Right atrium auricular region (tissue), 2 donors: ENCODE results near the gene RCAN1. TPM values are rescaled to one million over a fixed set of nuclear protein-coding genes. Genes with fewer than 3 reads are reported as not detected.
"Not testable (repeated sequence)": the region's sequence is repeated elsewhere in the genome, so short reads cannot be mapped to it uniquely, and the experiment has no call there.

Source experiments
- DNase-seq: peaks from one replicate; pipeline ENCODE4 v3.0.0-alpha.2; 2019; ENCODE audit warnings: low spot score
- H3K27ac ChIP-seq, 2 donors: fragments of 200-600 bp; sonication (generic); 1 replicate in 1 of 2; 2 replicates in 1 of 2; pipeline ENCODE4 v1.5.1; 2016 to 2019
- H3K27me3 ChIP-seq, 2 donors: fragments of 200-600 bp; sonication (generic); one replicate each; pipeline versions ENCODE4 v1.5.1 to v1.6.0; 2017 to 2019
- H3K36me3 ChIP-seq: fragments of 200-600 bp; sonication (generic); one replicate; pipeline ENCODE4 v1.5.1; 2016
- H3K4me1 ChIP-seq, 2 donors: fragments of 200-600 bp; sonication (generic); one replicate each; pipeline versions ENCODE4 v1.5.1 to v1.6.0; 2017 to 2019
- H3K4me3 ChIP-seq, 2 donors: fragments of 200-600 bp; sonication (generic); 1 replicate in 1 of 2; 2 replicates in 1 of 2; pipeline ENCODE4 v1.5.1; 2017 to 2019; ENCODE audit warnings: mild to moderate bottlenecking in 1 of 2, moderate library complexity in 1 of 2
- H3K9me3 ChIP-seq, 2 donors: fragments of 200-600 bp; sonication (generic); one replicate each; pipeline ENCODE4 v1.5.1; 2019
- CTCF ChIP-seq, 2 donors: fragments of 200-600 bp; sonication (generic); IDR thresholded peaks; one replicate each; pipeline ENCODE4 v1.5.1; 2019; ENCODE audit warnings: antibody characterized with exemption in 2 of 2
- total RNA-seq, 2 donors: library from RNA; depleted of rRNA; stranded (reverse); fragments of >200 nt; gene quantifications; one replicate each; pipeline ENCODE4 v1.1.0, GENCODE V29; 2016

The RCAN1 gene
- total RNA-seq, 2 donors from 2014 or later, result 26.1 to 38.0 TPM

- Histone ChIP-seq H3K27me3 (no peaks in the 10 kb centered on the region), H3K4me3 (no peak overlapping the region), H3K36me3 (no peaks in the 10 kb centered on the region), H3K27ac (no peak overlapping the region), H3K4me1 (no peaks in the 10 kb centered on the region), H3K9me3 (peaks cover 0 to 20% of the 10 kb centered on the region in 2 donors)
- no peak for TF ChIP-seq CTCF (IDR thresholded peaks at IDR 0.05)
- DNase-seq, result peak; percentile 58
Observed at GRCh38 chr21:34498623-34499022, 116.3 kb downstream of the RCAN1 start.

- not testable (repeated sequence) for H3K27me3 ChIP-seq, H3K4me1 ChIP-seq, H3K4me3 ChIP-seq
Observed at GRCh38 chr21:34483854-34484253, 131.1 kb downstream of the RCAN1 start.

GRCh38 chr21:34483435-34483834 lies 131.5 kb downstream of the RCAN1 start:
- H3K9me3 ChIP-seq, H3K27ac ChIP-seq, H3K4me1 ChIP-seq, H3K36me3 ChIP-seq, H3K27me3 ChIP-seq, DNase-seq, H3K4me3 ChIP-seq: not testable (repeated sequence)

More at GRCh38 chr21:34483854-34484253, 131.1 kb downstream of the RCAN1 start:
- not testable (repeated sequence) for H3K9me3 ChIP-seq, H3K27ac ChIP-seq, H3K36me3 ChIP-seq, DNase-seq

- H3K4me3 ChIP-seq, DNase-seq, H3K9me3 ChIP-seq, H3K27me3 ChIP-seq, H3K4me1 ChIP-seq, H3K36me3 ChIP-seq, H3K27ac ChIP-seq: not testable (repeated sequence)
Observed at GRCh38 chr21:34467333-34467732, 147.6 kb downstream of the RCAN1 start.

Other genes with a start within 250 kb of the RCAN1 start
- 1 to 10 TPM; 5.3 to 6.6 TPM for gene SMIM11, start 239.6 kb downstream of the RCAN1 start, total RNA-seq
- not detected for gene SMIM34, start 191.2 kb downstream of the RCAN1 start, total RNA-seq
- gene KCNE1, start 102.9 kb downstream of the RCAN1 start, total RNA-seq, result 1 to 10 TPM in 1 of 2 donors, under 1 TPM in 1; 0.78 to 3.8 TPM
- gene CLIC6, start 53.9 kb upstream of the RCAN1 start, total RNA-seq, result 1 to 10 TPM; 5.1 to 7.0 TPM